SK-N-SH (cell line): ENCODE results near the gene CCL4. TPM values are rescaled to one million over a fixed set of nuclear protein-coding genes. Genes with fewer than 3 reads are reported as not detected.
"Not testable (repeated sequence)": the region's sequence is repeated elsewhere in the genome, so short reads cannot be mapped to it uniquely, and the experiment has no call there.

Experiments
- CTCF ChIA-PET: fragments of 300-600, 350-600 bp; formaldehyde crosslinking; extraction: SDS; loops from one replicate; lab custom pipeline; 2021; lab: Yijun Ruan, JAX
- POLR2A ChIA-PET: fragments of 350-600 bp; sonication (Branson Sonifier 250); formaldehyde crosslinking; extraction: SDS; loops from one replicate; lab custom pipeline; 2020; ENCODE audit warnings: antibody characterized with exemption, inconsistent platforms; lab: Yijun Ruan, JAX
- DNase-seq: peaks from one replicate; pipeline ENCODE4 v3.0.0; 2012
- H2AFZ ChIP-seq: fragments of 200-600 bp; sonication (generic); 2 replicates; pipeline ENCODE4 v1.8.1; 2016; ENCODE audit warnings: antibody characterized with exemption, mild to moderate bottlenecking, low read depth
- H3F3A ChIP-seq: fragments of 200-600 bp; sonication (generic); replicated peaks from 2 replicates; pipeline ENCODE3; 2016; ENCODE audit warnings: antibody characterized with exemption, mild to moderate bottlenecking; ENCODE audit not compliant: insufficient read depth
- H3K27ac ChIP-seq, 2 experiments: fragments of 200-500 bp in 1 of 2; fragments of 200-600 bp in 1 of 2; sonication (Bioruptor generic) in 1 of 2; sonication (generic), shearing (Covaris generic) in 1 of 2; 2 replicates each; pipeline versions ENCODE4 v1.5.1 to v1.6.1; 2014 to 2016; ENCODE audit warnings: low read depth in 2 of 2, inconsistent platforms in 1 of 2, low read length in 1 of 2, mild to moderate bottlenecking in 1 of 2, mixed read lengths in 1 of 2
- H3K27me3 ChIP-seq: fragments of 200-600 bp; sonication (generic), shearing (Covaris generic); 2 replicates; pipeline ENCODE4 v1.6.1; 2016; ENCODE audit warnings: mixed run types; ENCODE audit not compliant: insufficient read depth
- H3K36me3 ChIP-seq, 2 experiments: fragments of 200-500 bp in 1 of 2; fragments of 200-600 bp in 1 of 2; sonication (Bioruptor generic) in 1 of 2; sonication (generic) in 1 of 2; replicated peaks in 1 of 2; 2 replicates each; pipeline versions ENCODE3 to v1.5.1; 2014 to 2016; ENCODE audit warnings: low read length in 1 of 2, mild to moderate bottlenecking in 1 of 2; ENCODE audit not compliant: insufficient read depth in 2 of 2, control insufficient read depth in 1 of 2
- H3K4me1 ChIP-seq, 2 experiments: fragments of 200-500 bp in 1 of 2; fragments of 200-600 bp in 1 of 2; sonication (Bioruptor generic) in 1 of 2; sonication (generic), shearing (Covaris generic) in 1 of 2; 2 replicates each; pipeline versions ENCODE4 v1.5.1 to v1.6.1; 2014 to 2016; ENCODE audit warnings: low read depth in 1 of 2, low read length in 1 of 2, mixed run types in 1 of 2; ENCODE audit not compliant: insufficient read depth in 2 of 2, control insufficient read depth in 1 of 2
- H3K4me2 ChIP-seq: fragments of 200-600 bp; sonication (generic), shearing (Covaris generic); 2 replicates; pipeline ENCODE4 v1.6.1; 2017; ENCODE audit warnings: mixed run types
- H3K4me3 ChIP-seq, 2 experiments: fragments of 200-500 bp in 1 of 2; fragments of 200-600 bp in 1 of 2; sonication (Bioruptor generic) in 1 of 2; sonication (generic), shearing (Covaris generic) in 1 of 2; 2 replicates each; pipeline versions ENCODE4 v1.5.1 to v1.8.1; 2014 to 2016; ENCODE audit warnings: low read depth in 2 of 2, inconsistent platforms in 1 of 2, low read length in 1 of 2, mild to moderate bottlenecking in 1 of 2, mixed read lengths in 1 of 2, moderate library complexity in 1 of 2
- H3K79me2 ChIP-seq: fragments of 200-600 bp; sonication (generic); 2 replicates; pipeline ENCODE4 v1.8.1; 2017; ENCODE audit warnings: mild to moderate bottlenecking; ENCODE audit not compliant: insufficient read depth
- H3K9ac ChIP-seq: fragments of 200-600 bp; sonication (generic); 2 replicates; pipeline ENCODE4 v1.6.1; 2017; ENCODE audit warnings: mixed run types
- H3K9me2 ChIP-seq: fragments of 200-600 bp; sonication (generic); 2 replicates; pipeline ENCODE4 v1.6.1; 2017; ENCODE audit warnings: mixed run types
- H3K9me3 ChIP-seq: fragments of 200-600 bp; sonication (generic); 2 replicates; pipeline ENCODE4 v1.6.1; 2017; ENCODE audit warnings: mixed run types, mild to moderate bottlenecking, moderate library complexity
- H4K20me1 ChIP-seq: fragments of 200-600 bp; sonication (generic); 2 replicates; pipeline ENCODE4 v1.6.1; 2017; ENCODE audit warnings: mild to moderate bottlenecking, mixed run types; ENCODE audit not compliant: insufficient read depth
- CHD2 ChIP-seq: fragments of 150-350 bp; IDR thresholded peaks from 2 replicates; pipeline ENCODE4 v1.6.1; 2018; ENCODE audit warnings: low read length; ENCODE audit not compliant: partially characterized antibody
- ELF1 ChIP-seq: IDR thresholded peaks from 2 replicates; pipeline ENCODE4 v1.4.0; 2012
- EZH2phosphoT487 ChIP-seq: fragments of 200-600 bp; sonication (generic); IDR thresholded peaks from 2 replicates; pipeline ENCODE4 v1.6.1; 2017; ENCODE audit warnings: low read depth, mixed run types, mild to moderate bottlenecking, antibody characterized with exemption, moderate library complexity, borderline replicate concordance
- FOXM1 ChIP-seq: IDR thresholded peaks from 2 replicates; pipeline ENCODE4 v1.4.0; 2012; ENCODE audit warnings: low read depth, mild to moderate bottlenecking
- IRF3 ChIP-seq: fragments of 150-350 bp; IDR thresholded peaks from 2 replicates; pipeline ENCODE4 v1.6.1; 2016; ENCODE audit warnings: mild to moderate bottlenecking, low read depth, low read length
- JUND ChIP-seq: IDR thresholded peaks from 2 replicates; pipeline ENCODE4 v1.4.0; 2012
- MEF2A ChIP-seq: IDR thresholded peaks from 2 replicates; pipeline ENCODE4 v1.4.0; 2012; ENCODE audit warnings: low read depth, borderline replicate concordance
- RAD21 ChIP-seq: IDR thresholded peaks from 2 replicates; pipeline ENCODE4 v1.6.1; 2012; ENCODE audit warnings: mild to moderate bottlenecking, low read length
- RCOR1 ChIP-seq: fragments of 150-350 bp; IDR thresholded peaks from 2 replicates; pipeline ENCODE4 v1.6.1; 2017; ENCODE audit warnings: antibody characterized with exemption, low read length
- REST ChIP-seq: IDR thresholded peaks from 2 replicates; pipeline ENCODE4 v1.6.1; 2012; ENCODE audit warnings: mild to moderate bottlenecking, low read depth, low read length, moderate library complexity
- SMC3 ChIP-seq: IDR thresholded peaks from 2 replicates; pipeline ENCODE4 v1.6.1; 2012; ENCODE audit warnings: low read depth, low read length, improper control_type of control experiment
- TCF12 ChIP-seq: IDR thresholded peaks from 2 replicates; pipeline ENCODE4 v1.4.0; 2012
- USF1 ChIP-seq: IDR thresholded peaks from 2 replicates; pipeline ENCODE4 v1.4.0; 2012; ENCODE audit warnings: low read depth, borderline replicate concordance
- YY1 ChIP-seq: IDR thresholded peaks from 2 replicates; pipeline ENCODE4 v1.4.0; 2012; ENCODE audit warnings: low read depth, mild to moderate bottlenecking
- ZBTB33 ChIP-seq: IDR thresholded peaks from 2 replicates; pipeline ENCODE4 v1.4.0; 2012; ENCODE audit warnings: low read depth, borderline replicate concordance
- WGBS: methylation state at CpG from one replicate; pipeline ENCODE4 v1.1.6; 2017; ENCODE audit warnings: low lambda C conversion rate; 5-methylcytosine and 5-hydroxymethylcytosine counted together
- polyA plus RNA-seq, 3 experiments: library from polyadenylated mRNA; depleted of rRNA; stranded (reverse); fragments of >200 nt; gene quantifications; 2 replicates each; pipeline ENCODE4 v1.2.3, GENCODE V29; 2012

Gene CCL4
- polyA plus RNA-seq, 1 of the 3 experiments (the other 2 are of a cell fraction), result not detected

GRCh38 chr17:36082482-36083120 is 21.0 kb upstream of the CCL4 start:
- POLR2A ChIA-PET, H3K4me1 ChIP-seq, H3K27ac ChIP-seq, H3K79me2 ChIP-seq, H3K9ac ChIP-seq, H3F3A ChIP-seq, H4K20me1 ChIP-seq, H3K9me2 ChIP-seq, H3K4me2 ChIP-seq, DNase-seq, H3K36me3 ChIP-seq, H2AFZ ChIP-seq, H3K4me3 ChIP-seq, H3K9me3 ChIP-seq, CTCF ChIA-PET, H3K27me3 ChIP-seq: not testable (repeated sequence)
- 18% methylated on average over 8 of the region's 8 CpGs for WGBS

GRCh38 chr17:36083691-36084090 is 19.9 kb upstream of the CCL4 start:
- H3K4me1 ChIP-seq, CTCF ChIA-PET, H3K4me3 ChIP-seq, H3K9ac ChIP-seq, DNase-seq, H3K9me3 ChIP-seq, H3F3A ChIP-seq, H3K36me3 ChIP-seq, H3K4me2 ChIP-seq, H3K27ac ChIP-seq, POLR2A ChIA-PET, H3K79me2 ChIP-seq, H3K9me2 ChIP-seq, H2AFZ ChIP-seq, H3K27me3 ChIP-seq, H4K20me1 ChIP-seq: not testable (repeated sequence)
- WGBS, result 23% methylated on average over 2 of the region's 2 CpGs

- H3K4me2 ChIP-seq, result no peak overlapping the region
- peaks cover 20% of the 10 kb centered on the region; the same call in 1 of the 2 replicates for H3K27me3 ChIP-seq
- no peaks in the 10 kb centered on the region for H3K4me1 ChIP-seq
- H3F3A ChIP-seq, result no peaks in the 10 kb centered on the region
- H3K9ac ChIP-seq, result no peak overlapping the region
- H3K79me2 ChIP-seq, result no peaks in the 10 kb centered on the region
- CTCF ChIA-PET, result interaction anchor here (0.8 kb wide), 1 partner anchor 13 kb away, joined by 4 read pairs; no protein-coding TSS in a partner anchor
- H3K4me3 ChIP-seq, result no peak overlapping the region
- no peaks in the 10 kb centered on the region for H3K36me3 ChIP-seq
- 0% methylated on average over 1 of the region's 1 CpG for WGBS
- POLR2A ChIA-PET, result no interaction called here
- H2AFZ ChIP-seq, result no peak overlapping the region
- no peaks in the 10 kb centered on the region for H4K20me1 ChIP-seq
- H3K9me3 ChIP-seq, result no peaks in the 10 kb centered on the region
- no peak overlapping the region for H3K27ac ChIP-seq
- H3K9me2 ChIP-seq, result no peaks in the 10 kb centered on the region
- no peak for DNase-seq
- no peak for TF ChIP-seq SMC3
- TF ChIP-seq ZBTB33, result no peak
- TF ChIP-seq JUND, result no peak
- no peak for TF ChIP-seq CHD2
- no peak for TF ChIP-seq ELF1
- no peak for TF ChIP-seq MEF2A
- TF ChIP-seq EZH2phosphoT487, result no peak
- TF ChIP-seq TCF12, result no peak
- no peak for TF ChIP-seq REST
- no peak for TF ChIP-seq RAD21
- TF ChIP-seq IRF3, result no peak
- TF ChIP-seq YY1, result no peak
- no peak for TF ChIP-seq USF1
- TF ChIP-seq RCOR1, result no peak
- TF ChIP-seq FOXM1, result no peak
Observed at GRCh38 chr17:36085765-36086164, 17.9 kb upstream of the CCL4 start.
